Activated T-cell treated with anti-CD3 and anti-CD28 coated beads, Interleukin-2, amount 50 U/mL, for 4 hours (primary cell): ENCODE data around the gene PIK3CD. TPM values are rescaled to one million over a fixed set of nuclear protein-coding genes. Genes with fewer than 3 reads are reported as not detected.
A peak's percentile ranks its signal among the peaks of the same experiment; 100 is the strongest.

Experiments used
- ATAC-seq, 2 donors: fragments of 200-7000 bp; cut with Tn5 transposase; one replicate each; pipeline ENCODE4 v1.10.0; 2021
- DNase-seq: peaks from one replicate; pipeline ENCODE4 v3.0.0-alpha.2; 2020
- H3K27me3 Mint-ChIP-seq: one replicate; pipeline ENCODE4 v1.8.0; 2021; ENCODE audit warnings: low read depth, mixed read lengths
- H3K36me3 Mint-ChIP-seq: one replicate; pipeline ENCODE4 v1.8.0; 2022; ENCODE audit warnings: mixed read lengths; ENCODE audit not compliant: insufficient read depth
- H3K4me1 Mint-ChIP-seq: one replicate; pipeline ENCODE4 v1.8.0; 2021; ENCODE audit warnings: low read depth, mixed read lengths
- H3K4me3 Mint-ChIP-seq: one replicate; pipeline ENCODE4 v1.8.0; 2021; ENCODE audit warnings: mild to moderate bottlenecking, moderate library complexity, mixed read lengths
- H3K9me3 Mint-ChIP-seq: one replicate; pipeline ENCODE4 v1.8.0; 2021; ENCODE audit warnings: mixed read lengths
- total RNA-seq, 3 donors: library from RNA; stranded (reverse); gene quantifications; one replicate each; pipeline ENCODE4 v1.2.1, GENCODE V29; 2021

Gene PIK3CD
- total RNA-seq, 3 donors from 2014 or later = 97.6 to 123 (median 99.2) TPM

DNA sequence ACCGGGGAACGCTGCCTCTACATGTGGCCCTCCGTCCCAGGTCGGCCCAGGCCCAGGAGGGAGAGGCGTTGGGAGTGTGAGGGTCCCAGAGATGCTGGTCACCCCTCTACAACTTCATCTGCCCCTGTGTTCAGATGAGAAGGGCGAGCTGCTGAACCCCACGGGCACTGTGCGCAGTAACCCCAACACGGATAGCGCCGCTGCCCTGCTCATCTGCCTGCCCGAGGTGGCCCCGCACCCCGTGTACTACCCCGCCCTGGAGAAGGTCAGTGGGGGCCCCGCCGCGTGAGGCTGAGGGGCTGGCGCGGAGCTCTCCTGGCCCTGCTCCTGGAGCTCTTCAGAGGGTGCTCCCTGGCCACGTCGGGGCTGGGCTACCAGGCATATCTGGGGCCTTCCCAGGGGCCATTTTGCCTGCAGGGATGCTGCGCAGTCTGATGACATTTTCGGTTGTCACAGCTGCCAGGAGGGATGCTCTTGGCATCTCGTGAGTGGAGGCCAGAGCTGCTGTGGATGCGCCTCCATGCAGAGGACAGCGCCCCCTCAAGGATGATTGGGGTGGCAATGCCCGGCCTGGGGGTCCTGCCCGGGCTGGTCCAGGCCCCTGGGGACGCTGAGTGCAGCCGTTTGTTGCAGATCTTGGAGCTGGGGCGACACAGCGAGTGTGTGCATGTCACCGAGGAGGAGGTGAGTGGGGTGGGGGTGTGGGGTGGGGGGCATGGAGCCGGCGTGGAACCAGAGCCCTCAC, 68.6 kb downstream of the PIK3CD start:
- DNase-seq = no peak
- no peaks in the 10 kb centered on the region for H3K9me3 Mint-ChIP-seq
- ATAC-seq = no peak
- no peaks in the 10 kb centered on the region for H3K27me3 Mint-ChIP-seq
- peaks cover 67% of the 10 kb centered on the region for H3K4me1 Mint-ChIP-seq
- H3K4me3 Mint-ChIP-seq = no peak overlapping the region
- H3K36me3 Mint-ChIP-seq = peaks cover 30% of the 10 kb centered on the region

DNA sequence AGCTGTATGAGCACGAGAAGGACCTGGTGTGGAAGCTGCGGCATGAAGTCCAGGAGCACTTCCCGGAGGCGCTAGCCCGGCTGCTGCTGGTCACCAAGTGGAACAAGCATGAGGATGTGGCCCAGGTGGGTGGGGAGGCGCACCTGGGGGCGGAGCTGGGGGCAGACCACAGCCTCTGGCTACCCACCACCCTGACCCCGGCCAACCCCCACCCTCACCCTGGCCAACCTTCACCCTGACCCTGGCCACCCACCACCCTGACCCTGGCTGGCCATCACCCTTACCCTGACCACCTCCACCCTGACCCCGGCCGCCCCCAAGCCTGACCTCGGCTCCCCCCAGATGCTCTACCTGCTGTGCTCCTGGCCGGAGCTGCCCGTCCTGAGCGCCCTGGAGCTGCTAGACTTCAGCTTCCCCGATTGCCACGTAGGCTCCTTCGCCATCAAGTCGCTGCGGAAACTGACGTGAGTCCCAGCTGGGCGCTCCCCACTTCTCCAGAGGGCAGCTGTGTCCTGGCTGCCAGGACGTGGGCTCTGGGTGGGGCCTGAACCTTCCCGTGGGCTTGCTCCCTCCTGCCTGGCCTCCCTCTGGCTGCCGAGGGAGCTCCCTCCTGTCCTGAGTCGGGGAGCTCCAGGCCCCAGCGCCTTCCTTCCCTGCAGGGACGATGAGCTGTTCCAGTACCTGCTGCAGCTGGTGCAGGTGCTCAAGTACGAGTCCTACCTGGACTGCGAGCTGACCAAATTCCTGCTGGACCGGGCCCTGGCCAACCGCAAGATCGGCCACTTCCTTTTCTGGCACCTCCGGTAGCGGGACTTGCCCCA, 69.5 kb downstream of the PIK3CD start:
- H3K27me3 Mint-ChIP-seq = no peaks in the 10 kb centered on the region
- H3K4me1 Mint-ChIP-seq = peaks cover 64% of the 10 kb centered on the region
- ATAC-seq = no peak
- peaks cover 30% of the 10 kb centered on the region for H3K36me3 Mint-ChIP-seq
- no peaks in the 10 kb centered on the region for H3K9me3 Mint-ChIP-seq
- H3K4me3 Mint-ChIP-seq = no peak overlapping the region
- no peak for DNase-seq

DNA sequence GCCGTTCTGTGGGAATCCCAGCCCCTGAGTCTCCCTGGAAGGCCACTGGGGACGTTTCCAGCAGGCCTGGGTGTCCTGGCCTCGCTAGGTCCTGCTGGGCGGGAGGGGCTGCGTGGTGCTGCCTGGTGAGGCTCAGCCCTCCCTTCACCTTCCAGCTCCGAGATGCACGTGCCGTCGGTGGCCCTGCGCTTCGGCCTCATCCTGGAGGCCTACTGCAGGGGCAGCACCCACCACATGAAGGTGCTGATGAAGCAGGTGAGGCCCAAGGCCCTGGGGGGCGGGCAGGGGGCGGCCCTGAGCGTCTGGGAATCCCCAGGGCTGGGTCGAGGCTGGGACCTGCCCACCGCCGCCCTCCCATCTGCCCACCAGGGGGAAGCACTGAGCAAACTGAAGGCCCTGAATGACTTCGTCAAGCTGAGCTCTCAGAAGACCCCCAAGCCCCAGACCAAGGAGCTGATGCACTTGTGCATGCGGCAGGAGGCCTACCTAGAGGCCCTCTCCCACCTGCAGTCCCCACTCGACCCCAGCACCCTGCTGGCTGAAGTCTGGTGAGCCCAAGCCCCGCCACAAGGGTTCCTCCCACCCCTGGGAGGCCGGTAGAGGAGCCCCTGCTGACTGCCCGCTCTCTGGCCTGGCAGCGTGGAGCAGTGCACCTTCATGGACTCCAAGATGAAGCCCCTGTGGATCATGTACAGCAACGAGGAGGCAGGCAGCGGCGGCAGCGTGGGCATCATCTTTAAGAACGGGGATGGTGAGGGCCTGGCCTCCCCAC, 70.3 kb downstream of the PIK3CD start:
- ATAC-seq (peak; percentile 48 to 51), DNase-seq (peak; percentile 83)
- Mint-ChIP-seq H3K27me3 (no peaks in the 10 kb centered on the region), H3K4me1 (peaks cover 58% of the 10 kb centered on the region), H3K36me3 (peaks cover 33% of the 10 kb centered on the region), H3K9me3 (no peaks in the 10 kb centered on the region), H3K4me3 (no peak overlapping the region)

GRCh38 chr1:9722378-9722749, 70.8 kb downstream of the PIK3CD start:
- Mint-ChIP-seq H3K9me3 (no peaks in the 10 kb centered on the region), H3K4me1 (peaks cover 59% of the 10 kb centered on the region), H3K4me3 (no peak overlapping the region), H3K36me3 (peaks cover 32% of the 10 kb centered on the region), H3K27me3 (no peaks in the 10 kb centered on the region)
- no peak for ATAC-seq
- no peak for DNase-seq

DNA sequence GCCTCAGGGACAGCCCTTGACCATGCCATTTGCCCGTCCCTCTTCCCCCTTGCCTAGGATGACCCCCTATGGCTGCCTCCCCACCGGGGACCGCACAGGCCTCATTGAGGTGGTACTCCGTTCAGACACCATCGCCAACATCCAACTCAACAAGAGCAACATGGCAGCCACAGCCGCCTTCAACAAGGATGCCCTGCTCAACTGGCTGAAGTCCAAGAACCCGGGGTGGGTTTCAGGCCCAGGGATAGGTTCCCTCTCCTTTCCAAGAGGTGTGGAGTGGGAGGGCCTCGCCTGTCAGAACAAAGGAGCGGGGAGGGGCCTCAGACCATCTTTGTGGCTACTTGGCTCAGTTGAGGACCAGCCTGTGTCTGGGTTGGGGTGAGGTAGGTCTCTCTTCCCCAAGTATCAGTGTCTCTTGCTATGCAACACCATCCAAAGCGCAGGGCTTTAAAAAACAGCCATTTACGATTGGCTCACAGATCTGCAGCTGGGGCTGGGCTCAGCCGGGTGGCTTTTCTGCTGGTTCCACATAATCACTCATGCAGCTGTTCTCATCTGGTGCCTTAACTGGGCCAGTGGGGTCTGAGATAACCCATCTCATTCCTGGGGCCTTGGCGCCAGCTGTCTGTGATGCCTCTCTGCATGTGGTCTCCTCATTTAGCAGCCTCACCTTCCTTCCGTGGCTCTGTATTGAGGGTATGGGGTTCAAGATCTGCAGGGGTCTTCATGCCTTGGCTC, 71.7 kb downstream of the PIK3CD start:
- ATAC-seq (no peak), DNase-seq (no peak)
- no peaks in the 10 kb centered on the region for H3K9me3 Mint-ChIP-seq
- peaks cover 31% of the 10 kb centered on the region for H3K36me3 Mint-ChIP-seq
- H3K4me1 Mint-ChIP-seq = peaks cover 59% of the 10 kb centered on the region
- H3K27me3 Mint-ChIP-seq = no peaks in the 10 kb centered on the region
- H3K4me3 Mint-ChIP-seq = no peak overlapping the region

DNA sequence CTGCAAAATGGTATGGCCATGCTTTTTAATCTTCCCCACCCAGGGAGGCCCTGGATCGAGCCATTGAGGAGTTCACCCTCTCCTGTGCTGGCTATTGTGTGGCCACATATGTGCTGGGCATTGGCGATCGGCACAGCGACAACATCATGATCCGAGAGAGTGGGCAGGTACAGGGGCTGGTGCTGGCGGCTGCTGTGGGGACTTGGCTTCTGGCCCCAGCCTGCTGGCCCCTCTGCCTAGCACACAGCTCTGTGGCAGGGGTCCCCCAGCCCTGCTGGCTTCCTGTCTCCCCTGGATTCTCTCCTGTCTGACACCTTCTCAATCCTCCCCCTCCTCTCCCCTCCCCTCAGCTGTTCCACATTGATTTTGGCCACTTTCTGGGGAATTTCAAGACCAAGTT, 72.4 kb downstream of the PIK3CD start:
- Mint-ChIP-seq H3K27me3 (no peaks in the 10 kb centered on the region), H3K4me3 (no peak overlapping the region), H3K4me1 (peaks cover 59% of the 10 kb centered on the region), H3K36me3 (peaks cover 36% of the 10 kb centered on the region), H3K9me3 (no peaks in the 10 kb centered on the region)
- no peak for DNase-seq
- ATAC-seq = no peak

DNA sequence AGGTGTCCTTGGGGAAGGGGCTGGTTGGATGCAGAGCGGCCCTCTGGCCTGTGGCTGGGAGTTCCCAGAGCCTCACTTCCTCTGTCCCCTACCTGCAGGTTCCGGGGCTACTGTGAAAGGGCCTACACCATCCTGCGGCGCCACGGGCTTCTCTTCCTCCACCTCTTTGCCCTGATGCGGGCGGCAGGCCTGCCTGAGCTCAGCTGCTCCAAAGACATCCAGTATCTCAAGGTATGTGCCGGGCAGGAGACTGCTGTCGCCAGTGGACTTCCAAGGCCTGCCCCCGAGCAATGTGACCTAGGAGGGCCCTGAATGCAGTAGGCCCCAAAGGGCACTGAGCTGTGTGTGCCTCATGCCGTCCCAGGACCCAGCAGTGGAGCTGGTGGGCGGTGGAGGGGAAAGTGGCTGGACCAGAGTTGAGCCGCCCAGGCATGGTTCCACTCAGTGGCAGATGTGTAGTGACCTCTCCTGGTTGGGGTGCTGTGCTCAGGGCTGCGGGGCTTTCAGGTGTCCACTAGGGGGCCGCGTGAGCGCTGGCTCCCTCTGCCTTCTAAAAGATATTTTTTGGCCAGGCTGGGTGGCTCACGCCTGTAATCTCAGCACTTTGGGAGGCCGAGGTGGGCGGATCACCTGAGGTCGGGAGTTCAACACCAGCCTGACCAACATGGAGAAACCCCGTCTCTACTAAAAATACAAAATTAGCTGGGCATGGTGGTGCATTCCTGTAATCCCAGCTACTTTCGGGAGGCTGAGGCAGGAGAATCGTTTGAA, 73.4 kb downstream of the PIK3CD start:
- Mint-ChIP-seq H3K27me3 (no peaks in the 10 kb centered on the region), H3K9me3 (no peaks in the 10 kb centered on the region), H3K4me3 (no peak overlapping the region), H3K4me1 (peaks cover 55% of the 10 kb centered on the region), H3K36me3 (peaks cover 41% of the 10 kb centered on the region)
- peak; percentile 73 for DNase-seq
- ATAC-seq = peak; percentile 30 to 44

DNA sequence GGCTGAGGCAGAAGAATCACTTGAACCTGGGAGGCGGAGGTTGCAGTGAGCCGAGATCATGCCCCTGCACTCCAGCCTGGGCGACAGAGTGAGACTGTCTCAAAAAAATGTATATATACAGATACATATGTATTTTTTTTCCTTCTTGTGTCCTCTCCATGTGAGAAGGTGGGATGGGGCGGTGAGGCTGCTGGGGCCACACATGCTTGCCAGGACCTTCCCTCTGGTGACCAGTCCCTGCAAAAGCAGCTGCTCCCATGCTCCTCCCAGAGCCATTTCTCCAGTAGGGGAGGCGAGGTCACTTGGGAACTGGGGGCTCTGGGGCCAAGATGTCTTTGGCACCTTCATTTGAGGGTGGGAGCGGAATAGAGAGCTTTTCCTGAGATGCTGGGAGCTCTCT, 74.9 kb downstream of the PIK3CD start:
- no peaks in the 10 kb centered on the region for H3K9me3 Mint-ChIP-seq
- no peak for ATAC-seq
- H3K4me3 Mint-ChIP-seq = no peak overlapping the region
- DNase-seq = no peak
- peaks cover 49% of the 10 kb centered on the region for H3K36me3 Mint-ChIP-seq
- H3K4me1 Mint-ChIP-seq = peaks cover 52% of the 10 kb centered on the region
- no peaks in the 10 kb centered on the region for H3K27me3 Mint-ChIP-seq

- Mint-ChIP-seq H3K4me3 (no peak overlapping the region), H3K27me3 (no peaks in the 10 kb centered on the region), H3K4me1 (peaks cover 55% of the 10 kb centered on the region), H3K36me3 (peaks cover 55% of the 10 kb centered on the region), H3K9me3 (no peaks in the 10 kb centered on the region)
- DNase-seq (no peak), ATAC-seq (no peak)
Measured at GRCh38 chr1:9726905-9727595, 75.5 kb downstream of the PIK3CD start.

- peak overlapping the region; percentile 71 for H3K4me3 Mint-ChIP-seq
- H3K27me3 Mint-ChIP-seq = no peaks in the 10 kb centered on the region
- ATAC-seq = peak; percentile 74
- DNase-seq = peak; percentile 43
- no peaks in the 10 kb centered on the region for H3K9me3 Mint-ChIP-seq
- peaks cover 60% of the 10 kb centered on the region for H3K4me1 Mint-ChIP-seq
- H3K36me3 Mint-ChIP-seq = peaks cover 49% of the 10 kb centered on the region
Measured at GRCh38 chr1:9728451-9729295, 77.1 kb downstream of the PIK3CD start.

- Mint-ChIP-seq H3K9me3 (no peaks in the 10 kb centered on the region), H3K4me1 (peaks cover 59% of the 10 kb centered on the region), H3K36me3 (peaks cover 49% of the 10 kb centered on the region), H3K4me3 (peak overlapping the region; percentile 71), H3K27me3 (no peaks in the 10 kb centered on the region)
- no peak for DNase-seq
- no peak for ATAC-seq
Measured at GRCh38 chr1:9729523-9729922, 78.0 kb downstream of the PIK3CD start.

DNA sequence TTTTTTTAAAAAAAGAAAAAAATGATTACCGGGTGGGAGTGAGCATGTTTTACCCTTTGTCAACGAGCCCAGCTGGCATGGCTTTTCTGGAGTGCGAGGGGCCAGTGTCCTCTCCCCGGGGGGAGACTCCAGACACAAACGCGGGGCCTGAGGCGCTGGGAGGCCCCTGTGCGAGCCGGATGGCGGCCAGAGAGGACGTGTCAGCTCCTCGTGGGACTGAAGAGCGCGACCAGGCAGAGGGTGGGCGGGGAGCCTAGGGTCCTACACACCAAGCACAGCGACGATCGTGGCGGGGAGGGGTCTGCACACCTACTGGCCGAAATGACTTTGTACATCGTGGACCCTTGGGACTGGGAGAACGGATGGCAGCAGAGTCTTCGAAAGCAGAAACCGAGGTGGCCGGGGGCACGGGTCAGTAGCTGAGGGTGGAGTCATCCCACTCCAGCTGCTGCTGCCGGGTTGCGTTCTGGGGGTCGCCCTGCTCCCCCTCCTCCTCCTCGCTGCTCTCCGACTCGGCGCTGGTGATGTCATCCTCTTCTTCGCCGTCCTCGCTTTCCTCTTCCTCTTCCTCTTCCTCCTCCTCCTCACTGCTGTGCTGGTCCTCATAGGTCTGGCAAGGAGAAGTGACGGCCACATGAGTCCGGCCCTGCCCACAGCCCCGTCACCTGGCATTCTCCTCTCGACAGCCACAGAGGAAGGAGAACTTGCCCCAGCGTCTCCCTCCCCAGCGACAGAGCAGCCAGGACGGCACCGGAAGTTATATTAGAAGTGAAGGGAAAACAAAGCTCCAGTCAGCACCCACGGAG, 78.8 kb downstream of the PIK3CD start:
- peaks cover 53% of the 10 kb centered on the region for H3K4me1 Mint-ChIP-seq
- no peaks in the 10 kb centered on the region for H3K9me3 Mint-ChIP-seq
- H3K36me3 Mint-ChIP-seq = peaks cover 52% of the 10 kb centered on the region
- DNase-seq (no peak), ATAC-seq (no peak)
- peak overlapping the region; percentile 42 for H3K4me3 Mint-ChIP-seq
- no peaks in the 10 kb centered on the region for H3K27me3 Mint-ChIP-seq
